Activated CD8-positive, alpha-beta memory T cell treated with anti-CD3 and anti-CD28 coated beads, Interleukin-2, amount 10 ng/mL, durations not matched to agents 7 days and 5 days (primary cell): Measurements from ENCODE around the gene LRRC4B. TPM values are rescaled to one million over a fixed set of nuclear protein-coding genes. Genes with fewer than 3 reads are reported as not detected.
"Not testable (repeated sequence)": the region's sequence is repeated elsewhere in the genome, so short reads cannot be mapped to it uniquely, and the experiment has no call there.

Experiments
- ATAC-seq: fragments of 150-1000 bp; cut with Tn5 transposase; one replicate; pipeline ENCODE4 v1.10.0; 2021; ENCODE audit warnings: moderate library complexity
- CTCF ChIA-PET: fragments of 350-600 bp; sonication (Branson Sonifier 250); formaldehyde crosslinking; loops from one replicate; lab custom pipeline; 2021; ENCODE audit warnings: antibody characterized with exemption; lab: Charles Lee
- DNase-seq: peaks from one replicate; pipeline ENCODE4 v3.0.0-alpha.2; 2020
- H3K27ac Mint-ChIP-seq: one replicate; pipeline ENCODE4 v1.8.0; 2021; ENCODE audit warnings: mild to moderate bottlenecking, mixed read lengths
- H3K27me3 Mint-ChIP-seq: one replicate; pipeline ENCODE4 v1.8.0; 2021; ENCODE audit warnings: mixed read lengths
- H3K36me3 Mint-ChIP-seq: one replicate; pipeline ENCODE4 v1.8.0; 2021; ENCODE audit warnings: mild to moderate bottlenecking, mixed read lengths
- H3K4me1 Mint-ChIP-seq: one replicate; pipeline ENCODE4 v1.8.0; 2021; ENCODE audit warnings: mixed read lengths
- H3K4me3 Mint-ChIP-seq: one replicate; pipeline ENCODE4 v1.8.0; 2021; ENCODE audit warnings: mild to moderate bottlenecking, moderate library complexity, mixed read lengths
- H3K9me3 Mint-ChIP-seq: one replicate; pipeline ENCODE4 v1.8.0; 2022; ENCODE audit warnings: low read depth, mixed read lengths
- total RNA-seq, 2 experiments: library from RNA; stranded (reverse); gene quantifications; one replicate each; pipeline ENCODE4 v1.2.3, GENCODE V29; 2021

LRRC4B gene
- total RNA-seq, 2 experiments from 2014 or later, result not detected

- no peaks in the 10 kb centered on the region for H3K36me3 Mint-ChIP-seq
- no peak for ATAC-seq
- H3K9me3 Mint-ChIP-seq, result no peaks in the 10 kb centered on the region
- no peak for DNase-seq
- H3K27ac Mint-ChIP-seq, result no peak overlapping the region
- peaks cover 13% of the 10 kb centered on the region for H3K27me3 Mint-ChIP-seq
- H3K4me3 Mint-ChIP-seq, result no peak overlapping the region
- H3K4me1 Mint-ChIP-seq, result no peaks in the 10 kb centered on the region
- CTCF ChIA-PET, result interaction anchor here (0.7 to 3.0 kb wide), 2 partner anchors 10 kb away, joined by 3 to 13 read pairs; no protein-coding TSS in a partner anchor
Observed at GRCh38 chr19:50546527-50547221, 21.6 kb downstream of the LRRC4B start.

GRCh38 chr19:50542943-50543342 lies 25.3 kb downstream of the LRRC4B start:
- no peaks in the 10 kb centered on the region for H3K27me3 Mint-ChIP-seq
- no peak overlapping the region for H3K27ac Mint-ChIP-seq
- H3K9me3 Mint-ChIP-seq, result no peaks in the 10 kb centered on the region
- DNase-seq (no peak), ATAC-seq (no peak)
- H3K36me3 Mint-ChIP-seq, result no peaks in the 10 kb centered on the region
- no peak overlapping the region for H3K4me3 Mint-ChIP-seq
- H3K4me1 Mint-ChIP-seq, result no peaks in the 10 kb centered on the region
- CTCF ChIA-PET, result interaction anchor here (0.7 kb wide), 2 partner anchors 47 to 735 kb away, joined by 3 read pairs; no protein-coding TSS in a partner anchor

- CTCF ChIA-PET, result interaction anchor here (0.6 to 4.2 kb wide), 14 partner anchors 10 to 889 kb away, joined by 3 to 48 read pairs (median 4); partner anchors contain the start of gene JOSD2
- Mint-ChIP-seq H3K27ac (no peak overlapping the region), H3K4me3 (no peak overlapping the region), H3K36me3 (no peaks in the 10 kb centered on the region), H3K4me1 (no peaks in the 10 kb centered on the region), H3K9me3 (no peaks in the 10 kb centered on the region), H3K27me3 (no peaks in the 10 kb centered on the region)
- peak; percentile 57 for ATAC-seq
- peak; percentile 71 for DNase-seq
Observed at GRCh38 chr19:50537769-50538230, 30.4 kb downstream of the LRRC4B start.

GRCh38 chr19:50537306-50537685 lies 30.9 kb downstream of the LRRC4B start:
- H3K4me1 Mint-ChIP-seq, result no peaks in the 10 kb centered on the region
- DNase-seq, result no peak
- H3K9me3 Mint-ChIP-seq, result no peaks in the 10 kb centered on the region
- no peak overlapping the region for H3K27ac Mint-ChIP-seq
- CTCF ChIA-PET, result interaction anchor here (0.6 to 4.2 kb wide), 10 partner anchors 12 to 889 kb away, joined by 3 to 48 read pairs (median 4); partner anchors contain the start of gene JOSD2
- H3K27me3 Mint-ChIP-seq, result peaks cover 3% of the 10 kb centered on the region
- ATAC-seq, result no peak
- no peaks in the 10 kb centered on the region for H3K36me3 Mint-ChIP-seq
- H3K4me3 Mint-ChIP-seq, result no peak overlapping the region

- Mint-ChIP-seq H3K36me3 (no peaks in the 10 kb centered on the region), H3K27me3 (peaks cover 5% of the 10 kb centered on the region), H3K4me1 (no peaks in the 10 kb centered on the region), H3K27ac (no peak overlapping the region), H3K4me3 (no peak overlapping the region), H3K9me3 (no peaks in the 10 kb centered on the region)
- CTCF ChIA-PET, result interaction anchor here (1.2 to 4.2 kb wide), 6 partner anchors 17 to 385 kb away, joined by 3 to 48 read pairs (median 6); partner anchors contain the start of gene JOSD2
- DNase-seq, result no peak
- ATAC-seq, result no peak
Observed at GRCh38 chr19:50536662-50537305, 31.5 kb downstream of the LRRC4B start.

GRCh38 chr19:50535672-50536187 lies 32.5 kb downstream of the LRRC4B start:
- Mint-ChIP-seq H3K4me3 (no peak overlapping the region), H3K27me3 (peaks cover 5% of the 10 kb centered on the region), H3K27ac (no peak overlapping the region), H3K4me1 (no peaks in the 10 kb centered on the region), H3K9me3 (no peaks in the 10 kb centered on the region), H3K36me3 (no peaks in the 10 kb centered on the region)
- ATAC-seq, result no peak
- CTCF ChIA-PET, result interaction anchor here (0.6 to 3.8 kb wide), 3 partner anchors 22 to 387 kb away, joined by 3 to 48 read pairs (median 3); no protein-coding TSS in a partner anchor
- no peak for DNase-seq

- no peak for ATAC-seq
- DNase-seq, result no peak
- no peaks in the 10 kb centered on the region for H3K4me1 Mint-ChIP-seq
- H3K4me3 Mint-ChIP-seq, result no peak overlapping the region
- CTCF ChIA-PET, result interaction anchor here (1.5 to 2.3 kb wide), 2 partner anchors 23 to 388 kb away, joined by 3 to 10 read pairs; no protein-coding TSS in a partner anchor
- H3K27me3 Mint-ChIP-seq, result peaks cover 5% of the 10 kb centered on the region
- no peaks in the 10 kb centered on the region for H3K9me3 Mint-ChIP-seq
- H3K36me3 Mint-ChIP-seq, result no peaks in the 10 kb centered on the region
- no peak overlapping the region for H3K27ac Mint-ChIP-seq
Observed at GRCh38 chr19:50534478-50534877, 33.8 kb downstream of the LRRC4B start.

GRCh38 chr19:50532952-50533351 lies 35.3 kb downstream of the LRRC4B start:
- peaks cover 5% of the 10 kb centered on the region for H3K27me3 Mint-ChIP-seq
- no peaks in the 10 kb centered on the region for H3K9me3 Mint-ChIP-seq
- no peaks in the 10 kb centered on the region for H3K4me1 Mint-ChIP-seq
- DNase-seq (no peak), ATAC-seq (no peak)
- no peak overlapping the region for H3K4me3 Mint-ChIP-seq
- CTCF ChIA-PET, result interaction anchor here (2.3 kb wide), 1 partner anchor 24 kb away, joined by 10 read pairs; no protein-coding TSS in a partner anchor
- H3K36me3 Mint-ChIP-seq, result no peaks in the 10 kb centered on the region
- no peak overlapping the region for H3K27ac Mint-ChIP-seq

- ATAC-seq, result no peak
- Mint-ChIP-seq H3K27me3 (peaks cover 5% of the 10 kb centered on the region), H3K36me3 (no peaks in the 10 kb centered on the region), H3K27ac (no peak overlapping the region), H3K4me1 (no peaks in the 10 kb centered on the region), H3K4me3 (no peak overlapping the region), H3K9me3 (no peaks in the 10 kb centered on the region)
- CTCF ChIA-PET, result no interaction called here
- DNase-seq, result no peak
Observed at GRCh38 chr19:50531171-50531612, 37.0 kb downstream of the LRRC4B start.

GRCh38 chr19:50528052-50528451 lies 40.2 kb downstream of the LRRC4B start:
- not testable (repeated sequence) for H3K4me3 Mint-ChIP-seq, H3K36me3 Mint-ChIP-seq, H3K9me3 Mint-ChIP-seq, DNase-seq, H3K27me3 Mint-ChIP-seq, ATAC-seq, H3K27ac Mint-ChIP-seq, H3K4me1 Mint-ChIP-seq
- CTCF ChIA-PET, result interaction anchor here (0.7 to 1.4 kb wide), 2 partner anchors 10 to 28 kb away, joined by 3 to 5 read pairs; no protein-coding TSS in a partner anchor

- ATAC-seq (no peak), DNase-seq (no peak)
- Mint-ChIP-seq H3K36me3 (no peaks in the 10 kb centered on the region), H3K4me3 (no peak overlapping the region), H3K9me3 (no peaks in the 10 kb centered on the region), H3K4me1 (no peaks in the 10 kb centered on the region), H3K27ac (no peak overlapping the region), H3K27me3 (no peaks in the 10 kb centered on the region)
- CTCF ChIA-PET, result no interaction called here
Observed at GRCh38 chr19:50522881-50523280, 45.4 kb downstream of the LRRC4B start.

GRCh38 chr19:50520822-50521465 lies 47.3 kb downstream of the LRRC4B start:
- Mint-ChIP-seq H3K4me1 (no peaks in the 10 kb centered on the region), H3K27me3 (peaks cover 5% of the 10 kb centered on the region), H3K27ac (no peak overlapping the region), H3K9me3 (no peaks in the 10 kb centered on the region), H3K4me3 (no peak overlapping the region), H3K36me3 (no peaks in the 10 kb centered on the region)
- no peak for ATAC-seq
- CTCF ChIA-PET, result no interaction called here
- no peak for DNase-seq
